ENCODE measurements around the gene TAS1R1.

DNA sequence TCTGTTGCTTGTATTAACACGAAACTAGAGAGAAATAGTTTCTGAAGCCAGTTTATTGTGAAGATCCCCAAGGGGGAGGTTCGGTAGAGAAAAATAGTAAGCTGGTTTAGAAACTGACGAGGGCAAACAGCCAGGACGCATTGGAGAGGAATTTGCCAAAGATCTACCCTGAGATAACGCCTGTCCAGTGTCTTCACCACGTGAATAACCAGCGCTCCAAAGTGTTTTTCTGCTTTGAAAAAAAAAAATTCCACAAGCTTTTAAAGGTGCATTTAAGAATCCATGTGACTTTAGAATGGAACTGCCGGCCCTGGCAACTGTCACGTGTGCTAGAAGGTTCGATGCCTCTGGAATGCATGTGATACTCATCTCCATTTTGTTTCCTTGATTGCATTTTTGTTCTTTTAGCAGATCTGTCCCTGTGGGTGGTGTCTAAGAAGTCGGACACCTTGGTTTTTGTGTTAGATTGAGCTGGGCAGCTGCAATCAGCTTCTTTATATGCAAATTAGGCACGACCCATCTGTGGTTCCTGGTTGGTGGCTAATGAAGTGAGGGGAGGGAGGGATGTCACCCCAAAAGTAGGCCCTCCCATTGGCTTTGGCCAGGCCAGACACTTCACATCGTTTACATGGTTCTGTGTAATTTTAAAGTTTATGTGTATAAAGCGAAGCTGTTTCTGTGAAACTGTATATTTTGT is 68.3 kb downstream of the TAS1R1 start:
- TF ChIP-seq, protein P1, sequence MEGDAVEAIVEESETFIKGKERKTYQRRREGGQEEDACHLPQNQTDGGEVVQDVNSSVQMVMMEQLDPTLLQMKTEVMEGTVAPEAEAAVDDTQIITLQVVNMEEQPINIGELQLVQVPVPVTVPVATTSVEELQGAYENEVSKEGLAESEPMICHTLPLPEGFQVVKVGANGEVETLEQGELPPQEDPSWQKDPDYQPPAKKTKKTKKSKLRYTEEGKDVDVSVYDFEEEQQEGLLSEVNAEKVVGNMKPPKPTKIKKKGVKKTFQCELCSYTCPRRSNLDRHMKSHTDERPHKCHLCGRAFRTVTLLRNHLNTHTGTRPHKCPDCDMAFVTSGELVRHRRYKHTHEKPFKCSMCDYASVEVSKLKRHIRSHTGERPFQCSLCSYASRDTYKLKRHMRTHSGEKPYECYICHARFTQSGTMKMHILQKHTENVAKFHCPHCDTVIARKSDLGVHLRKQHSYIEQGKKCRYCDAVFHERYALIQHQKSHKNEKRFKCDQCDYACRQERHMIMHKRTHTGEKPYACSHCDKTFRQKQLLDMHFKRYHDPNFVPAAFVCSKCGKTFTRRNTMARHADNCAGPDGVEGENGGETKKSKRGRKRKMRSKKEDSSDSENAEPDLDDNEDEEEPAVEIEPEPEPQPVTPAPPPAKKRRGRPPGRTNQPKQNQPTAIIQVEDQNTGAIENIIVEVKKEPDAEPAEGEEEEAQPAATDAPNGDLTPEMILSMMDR (IDR thresholded peaks at IDR 0.05; ENCODE audit: poor library complexity) = no peak
- TF ChIP-seq EZH2phosphoT487 (IDR thresholded peaks at IDR 0.05; ENCODE audit: low read depth, severe bottlenecking, unreplicated experiment) = no peak
- no peak for TF ChIP-seq EZH2 (IDR thresholded peaks at IDR 0.05; ENCODE audit: borderline replicate concordance)
